ENCODE data around the gene PSMG2. TPM values are rescaled to one million over a fixed set of nuclear protein-coding genes. Genes with fewer than 3 reads are reported as not detected.
"Not testable (repeated sequence)": the region's sequence is repeated elsewhere in the genome, so short reads cannot be mapped to it uniquely, and the experiment has no call there.

Gene PSMG2
- polyA plus RNA-seq, 3 donors = 37.1 to 143 (median 118) TPM

DNA sequence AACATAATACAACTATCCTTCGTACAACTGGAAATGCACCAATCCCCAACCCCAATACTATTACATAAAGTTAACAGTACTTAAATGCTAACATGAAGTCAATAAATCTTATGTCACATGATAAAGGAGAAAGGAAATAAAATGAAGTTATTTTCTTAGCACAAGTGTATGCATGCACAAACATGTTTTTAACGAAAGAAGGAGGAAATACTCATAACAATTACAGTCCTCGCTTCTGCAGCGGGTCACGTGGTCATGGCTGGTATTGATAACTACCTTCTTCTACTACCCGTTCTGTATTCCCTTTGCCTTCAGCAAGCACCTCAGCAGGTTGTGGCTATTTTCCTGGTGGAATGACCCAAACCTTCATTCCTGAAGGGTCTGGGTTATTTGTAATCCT, 51.7 kb downstream of the PSMG2 start:
- no peak overlapping the region for H2AFZ ChIP-seq (ENCODE audit: insufficient read depth, low read depth, low read length, poor library complexity, severe bottlenecking)
- no peak overlapping the region for H3K27ac ChIP-seq (ENCODE audit: low read depth in 1 of 2, low read length in 2 of 2)
- Mint-ChIP-seq H3K4me1 (no peaks in the 10 kb centered on the region), H3K4me3 (no peak overlapping the region), H3K36me3 (no peaks in the 10 kb centered on the region), H3K27ac (no peak overlapping the region), H3K9me3 (peaks cover 0 to 11% (median 0%) of the 10 kb centered on the region in 7 donors), H3K27me3 (ENCODE audit: low read depth in 3 of 3) (peaks cover 0 to 2% (median 2%) of the 10 kb centered on the region in 3 donors)
- no peaks in the 10 kb centered on the region for H3K4me1 ChIP-seq (ENCODE audit: control insufficient read depth in 1 of 2, insufficient read depth in 2 of 2, low read length in 2 of 2)
- H3K4me3 ChIP-seq (replicated peaks in 1 of 3; ENCODE audit: low read depth in 2 of 3, low read length in 3 of 3) = no peak overlapping the region
- TF ChIP-seq, protein P1, sequence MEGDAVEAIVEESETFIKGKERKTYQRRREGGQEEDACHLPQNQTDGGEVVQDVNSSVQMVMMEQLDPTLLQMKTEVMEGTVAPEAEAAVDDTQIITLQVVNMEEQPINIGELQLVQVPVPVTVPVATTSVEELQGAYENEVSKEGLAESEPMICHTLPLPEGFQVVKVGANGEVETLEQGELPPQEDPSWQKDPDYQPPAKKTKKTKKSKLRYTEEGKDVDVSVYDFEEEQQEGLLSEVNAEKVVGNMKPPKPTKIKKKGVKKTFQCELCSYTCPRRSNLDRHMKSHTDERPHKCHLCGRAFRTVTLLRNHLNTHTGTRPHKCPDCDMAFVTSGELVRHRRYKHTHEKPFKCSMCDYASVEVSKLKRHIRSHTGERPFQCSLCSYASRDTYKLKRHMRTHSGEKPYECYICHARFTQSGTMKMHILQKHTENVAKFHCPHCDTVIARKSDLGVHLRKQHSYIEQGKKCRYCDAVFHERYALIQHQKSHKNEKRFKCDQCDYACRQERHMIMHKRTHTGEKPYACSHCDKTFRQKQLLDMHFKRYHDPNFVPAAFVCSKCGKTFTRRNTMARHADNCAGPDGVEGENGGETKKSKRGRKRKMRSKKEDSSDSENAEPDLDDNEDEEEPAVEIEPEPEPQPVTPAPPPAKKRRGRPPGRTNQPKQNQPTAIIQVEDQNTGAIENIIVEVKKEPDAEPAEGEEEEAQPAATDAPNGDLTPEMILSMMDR (IDR thresholded peaks at IDR 0.05) = no peak
- H3K27me3 ChIP-seq (ENCODE audit: control insufficient read depth in 2 of 2, insufficient read depth in 2 of 2, low read length in 2 of 2) = no peaks in the 10 kb centered on the region
- H4K20me1 ChIP-seq (ENCODE audit: insufficient read depth, low read length) = no peaks in the 10 kb centered on the region
- no peaks in the 10 kb centered on the region for H3K9me3 ChIP-seq (replicated peaks in 1 of 2; ENCODE audit: control insufficient read depth in 1 of 2, insufficient read depth in 1 of 2, low read length in 2 of 2)
- no peak for DNase-seq
- no CpG with 5 or more reads among the region's 6 CpGs for whole genome bisulfite sequencing (ENCODE audit: insufficient coverage)
- no peaks in the 10 kb centered on the region for H3K79me2 ChIP-seq (ENCODE audit: insufficient read depth, low read length)
- H3K36me3 ChIP-seq (replicated peaks in 1 of 2; ENCODE audit: control insufficient read depth in 1 of 2, insufficient read depth in 2 of 2, low read length in 2 of 2) = no peaks in the 10 kb centered on the region
- intact Hi-C loops (cut with micrococcal nuclease) = no loop called here
- no peak overlapping the region for H3K9ac ChIP-seq (ENCODE audit: insufficient read depth, low read length, poor library complexity, severe bottlenecking)
- H3K4me2 ChIP-seq (replicated peaks; ENCODE audit: extremely low read depth, low read length, poor library complexity, severe bottlenecking) = no peak overlapping the region

DNA sequence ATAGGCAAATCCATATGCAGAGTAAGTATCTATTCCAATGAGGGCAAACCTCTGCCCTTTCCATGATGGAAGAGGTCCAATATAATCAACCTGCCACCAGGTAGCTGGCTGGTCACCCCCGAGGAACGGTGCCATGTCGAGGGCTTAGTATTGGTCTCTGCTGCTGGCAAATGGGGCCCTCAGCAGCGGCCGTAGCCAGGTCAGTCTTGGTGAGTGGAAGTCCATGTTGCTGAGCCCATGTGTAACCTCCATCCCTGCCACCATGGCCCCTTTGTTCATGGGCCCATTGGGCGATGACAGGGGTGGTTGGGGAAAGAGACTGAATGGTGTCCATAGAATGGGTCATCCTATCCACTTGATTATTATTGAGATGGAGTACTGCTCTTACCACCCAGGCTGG, 52.8 kb downstream of the PSMG2 start:
- H3K36me3 ChIP-seq (replicated peaks in 1 of 2; ENCODE audit: control insufficient read depth in 1 of 2, insufficient read depth in 2 of 2, low read length in 2 of 2); H4K20me1 ChIP-seq (ENCODE audit: insufficient read depth, low read length); H3K4me2 ChIP-seq (replicated peaks; ENCODE audit: extremely low read depth, low read length, poor library complexity, severe bottlenecking); H3K79me2 ChIP-seq (ENCODE audit: insufficient read depth, low read length); H3K4me1 Mint-ChIP-seq; H3K9ac ChIP-seq (ENCODE audit: insufficient read depth, low read length, poor library complexity, severe bottlenecking); intact Hi-C loops (cut with micrococcal nuclease); H3K27me3 ChIP-seq (ENCODE audit: control insufficient read depth in 2 of 2, insufficient read depth in 2 of 2, low read length in 2 of 2); H3K9me3 ChIP-seq (replicated peaks in 1 of 2; ENCODE audit: control insufficient read depth in 1 of 2, insufficient read depth in 1 of 2, low read length in 2 of 2); H3K4me3 ChIP-seq (replicated peaks in 1 of 3; ENCODE audit: low read depth in 2 of 3, low read length in 3 of 3); H3K4me3 Mint-ChIP-seq; H2AFZ ChIP-seq (ENCODE audit: insufficient read depth, low read depth, low read length, poor library complexity, severe bottlenecking); H3K4me1 ChIP-seq (ENCODE audit: control insufficient read depth in 1 of 2, insufficient read depth in 2 of 2, low read length in 2 of 2); H3K27ac ChIP-seq (ENCODE audit: low read depth in 1 of 2, low read length in 2 of 2); H3K27me3 Mint-ChIP-seq (ENCODE audit: low read depth in 3 of 3); DNase-seq; H3K36me3 Mint-ChIP-seq; H3K27ac Mint-ChIP-seq: not testable (repeated sequence)
- WGBS (ENCODE audit: insufficient coverage) = 100% methylated on average over 5 of the region's 6 CpGs
- peaks cover 0 to 11% (median 0%) of the 10 kb centered on the region in 7 donors for H3K9me3 Mint-ChIP-seq

DNA sequence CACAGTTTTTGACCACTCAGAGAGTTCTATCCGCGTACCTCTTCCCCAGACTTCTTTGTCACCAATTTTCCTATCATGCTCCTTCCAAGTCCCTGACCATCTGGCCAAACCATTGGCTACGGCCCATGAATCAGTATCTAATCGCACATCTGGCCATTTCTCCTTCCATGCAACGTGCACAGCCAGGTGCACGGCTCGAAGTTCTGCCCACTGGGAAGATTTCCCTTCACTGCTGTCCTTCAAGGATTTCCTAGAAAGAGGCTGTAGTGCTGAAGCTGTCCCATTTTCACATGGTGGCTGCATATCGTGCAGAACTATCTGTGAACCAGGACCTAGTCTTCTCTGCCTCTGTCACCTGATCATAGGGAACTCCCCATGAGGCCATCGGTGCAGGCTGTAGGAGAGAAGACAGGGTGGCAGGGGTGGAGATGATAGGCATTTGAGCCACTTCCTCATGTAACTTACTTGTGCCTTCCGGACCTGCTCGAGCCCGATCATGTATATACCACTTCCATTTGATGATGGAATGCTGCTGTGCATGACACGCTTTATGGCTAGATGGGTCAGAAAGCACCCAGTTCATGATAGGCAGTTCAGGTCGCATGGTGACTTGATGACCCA, 53.9 kb downstream of the PSMG2 start:
- H3K9ac ChIP-seq (ENCODE audit: insufficient read depth, low read length, poor library complexity, severe bottlenecking); DNase-seq; H3K4me1 Mint-ChIP-seq; H3K27me3 ChIP-seq (ENCODE audit: control insufficient read depth in 2 of 2, insufficient read depth in 2 of 2, low read length in 2 of 2); H3K4me3 ChIP-seq (replicated peaks in 1 of 3; ENCODE audit: low read depth in 2 of 3, low read length in 3 of 3); H3K36me3 ChIP-seq (replicated peaks in 1 of 2; ENCODE audit: control insufficient read depth in 1 of 2, insufficient read depth in 2 of 2, low read length in 2 of 2); H2AFZ ChIP-seq (ENCODE audit: insufficient read depth, low read depth, low read length, poor library complexity, severe bottlenecking); H3K79me2 ChIP-seq (ENCODE audit: insufficient read depth, low read length); H3K27me3 Mint-ChIP-seq (ENCODE audit: low read depth in 3 of 3); H3K9me3 ChIP-seq (replicated peaks in 1 of 2; ENCODE audit: control insufficient read depth in 1 of 2, insufficient read depth in 1 of 2, low read length in 2 of 2); H3K4me3 Mint-ChIP-seq; H3K27ac ChIP-seq (ENCODE audit: low read depth in 1 of 2, low read length in 2 of 2); intact Hi-C loops (cut with micrococcal nuclease); H4K20me1 ChIP-seq (ENCODE audit: insufficient read depth, low read length); H3K4me2 ChIP-seq (replicated peaks; ENCODE audit: extremely low read depth, low read length, poor library complexity, severe bottlenecking); H3K4me1 ChIP-seq (ENCODE audit: control insufficient read depth in 1 of 2, insufficient read depth in 2 of 2, low read length in 2 of 2); H3K36me3 Mint-ChIP-seq; H3K27ac Mint-ChIP-seq: not testable (repeated sequence)
- H3K9me3 Mint-ChIP-seq = peaks cover 0 to 11% (median 0%) of the 10 kb centered on the region in 7 donors
- 92% methylated on average over 6 of the region's 14 CpGs for WGBS (ENCODE audit: insufficient coverage)

DNA sequence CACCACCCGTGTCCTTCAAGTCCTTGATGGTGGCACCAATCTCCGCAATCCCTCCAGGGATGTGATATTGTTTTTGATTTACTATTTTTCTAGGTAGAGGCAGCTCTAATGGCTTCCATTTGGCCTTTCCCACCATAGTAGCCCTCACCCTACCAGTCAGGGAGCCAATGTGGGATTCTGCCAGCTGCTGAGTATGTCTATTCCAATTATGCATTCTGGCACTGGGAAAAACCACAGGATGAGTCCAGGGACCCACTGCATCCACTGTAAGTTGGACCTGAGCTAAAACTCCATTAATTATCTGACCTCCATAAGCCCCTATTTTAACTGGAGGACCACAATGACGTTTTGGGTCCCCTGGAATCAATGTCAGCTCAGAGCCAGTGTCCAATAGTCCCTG, 55.7 kb downstream of the PSMG2 start:
- H2AFZ ChIP-seq (ENCODE audit: insufficient read depth, low read depth, low read length, poor library complexity, severe bottlenecking); H3K4me3 Mint-ChIP-seq; H4K20me1 ChIP-seq (ENCODE audit: insufficient read depth, low read length); H3K4me2 ChIP-seq (replicated peaks; ENCODE audit: extremely low read depth, low read length, poor library complexity, severe bottlenecking); H3K36me3 ChIP-seq (replicated peaks in 1 of 2; ENCODE audit: control insufficient read depth in 1 of 2, insufficient read depth in 2 of 2, low read length in 2 of 2); H3K79me2 ChIP-seq (ENCODE audit: insufficient read depth, low read length); H3K36me3 Mint-ChIP-seq; H3K27me3 ChIP-seq (ENCODE audit: control insufficient read depth in 2 of 2, insufficient read depth in 2 of 2, low read length in 2 of 2); H3K9ac ChIP-seq (ENCODE audit: insufficient read depth, low read length, poor library complexity, severe bottlenecking); H3K4me1 Mint-ChIP-seq; H3K4me3 ChIP-seq (replicated peaks in 1 of 3; ENCODE audit: low read depth in 2 of 3, low read length in 3 of 3); H3K4me1 ChIP-seq (ENCODE audit: control insufficient read depth in 1 of 2, insufficient read depth in 2 of 2, low read length in 2 of 2); intact Hi-C loops (cut with micrococcal nuclease); H3K27ac Mint-ChIP-seq; H3K27me3 Mint-ChIP-seq (ENCODE audit: low read depth in 3 of 3); H3K27ac ChIP-seq (ENCODE audit: low read depth in 1 of 2, low read length in 2 of 2); DNase-seq; H3K9me3 ChIP-seq (replicated peaks in 1 of 2; ENCODE audit: control insufficient read depth in 1 of 2, insufficient read depth in 1 of 2, low read length in 2 of 2): not testable (repeated sequence)
- peaks cover 0 to 11% (median 0%) of the 10 kb centered on the region in 7 donors for H3K9me3 Mint-ChIP-seq
- no CpG with 5 or more reads among the region's 3 CpGs for WGBS (ENCODE audit: insufficient coverage)
